HTERT RPE-1 (cell line): ENCODE measurements around the gene CNTNAP5.

Experiments
- in situ Hi-C: fragments of 300-500 bp; cut with MboI; formaldehyde crosslinking; loops from 4 replicates; pipeline ENCODE4 v1.14.3; 2020; ENCODE audit warnings: low sequenced_read_pairs

CNTNAP5 gene

GRCh38 chr2:124053796-124054195 lies 28.7 kb downstream of the CNTNAP5 start:
- in situ Hi-C loops = no loop called here

GRCh38 chr2:124063596-124063995 lies 38.5 kb downstream of the CNTNAP5 start:
- in situ Hi-C loops = no loop called here

- in situ Hi-C loops = no loop called here
Measured at GRCh38 chr2:124065636-124066035, 40.5 kb downstream of the CNTNAP5 start.

- in situ Hi-C loops = no loop called here
Measured at GRCh38 chr2:124066776-124067175, 41.7 kb downstream of the CNTNAP5 start.

GRCh38 chr2:124079045-124079444 lies 54.0 kb downstream of the CNTNAP5 start:
- in situ Hi-C loops = no loop called here

- in situ Hi-C loops = no loop called here
Measured at GRCh38 chr2:124080281-124081153, 55.4 kb downstream of the CNTNAP5 start.

- in situ Hi-C loops = no loop called here
Measured at GRCh38 chr2:124081154-124081716, 56.1 kb downstream of the CNTNAP5 start.

- in situ Hi-C loops = no loop called here
Measured at GRCh38 chr2:124088616-124089015, 63.5 kb downstream of the CNTNAP5 start.

GRCh38 chr2:124091721-124092120 lies 66.6 kb downstream of the CNTNAP5 start:
- in situ Hi-C loops = no loop called here

GRCh38 chr2:124092651-124093050 lies 67.6 kb downstream of the CNTNAP5 start:
- in situ Hi-C loops = no loop called here

GRCh38 chr2:124104914-124105313 lies 79.8 kb downstream of the CNTNAP5 start:
- in situ Hi-C loops = no loop called here

GRCh38 chr2:124112206-124112605 lies 87.1 kb downstream of the CNTNAP5 start:
- in situ Hi-C loops = no loop called here

- in situ Hi-C loops = no loop called here
Measured at GRCh38 chr2:124112966-124113365, 87.9 kb downstream of the CNTNAP5 start.

GRCh38 chr2:124120246-124120645 lies 95.2 kb downstream of the CNTNAP5 start:
- in situ Hi-C loops = no loop called here

- in situ Hi-C loops = no loop called here
Measured at GRCh38 chr2:124121106-124121505, 96.0 kb downstream of the CNTNAP5 start.

GRCh38 chr2:124121760-124122275 lies 96.7 kb downstream of the CNTNAP5 start:
- in situ Hi-C loops = no loop called here

GRCh38 chr2:124122340-124122739 lies 97.3 kb downstream of the CNTNAP5 start:
- in situ Hi-C loops = no loop called here

GRCh38 chr2:124131276-124131675 lies 106.2 kb downstream of the CNTNAP5 start:
- in situ Hi-C loops = no loop called here

- in situ Hi-C loops = no loop called here
Measured at GRCh38 chr2:124136110-124136509, 111.0 kb downstream of the CNTNAP5 start.

GRCh38 chr2:124138076-124138475 lies 113.0 kb downstream of the CNTNAP5 start:
- in situ Hi-C loops = no loop called here

GRCh38 chr2:124145982-124146381 lies 120.9 kb downstream of the CNTNAP5 start:
- in situ Hi-C loops = no loop called here

GRCh38 chr2:124147552-124147951 lies 122.5 kb downstream of the CNTNAP5 start:
- in situ Hi-C loops = no loop called here
